IPS-11a (cell line): ENCODE measurements around the gene KLC4.
"Not testable (repeated sequence)": the region's sequence is repeated elsewhere in the genome, so short reads cannot be mapped to it uniquely, and the experiment has no call there.

ENCODE experiments used
- H3K4me3 ChIP-seq: one replicate; pipeline ENCODE4 v1.5.1; 2013; ENCODE audit warnings: low read depth, low read length, control low read depth

The KLC4 gene

GRCh38 chr6:43090559-43090956 is 31.1 kb downstream of the KLC4 start:
- H3K4me3 ChIP-seq, result no peak overlapping the region

DNA sequence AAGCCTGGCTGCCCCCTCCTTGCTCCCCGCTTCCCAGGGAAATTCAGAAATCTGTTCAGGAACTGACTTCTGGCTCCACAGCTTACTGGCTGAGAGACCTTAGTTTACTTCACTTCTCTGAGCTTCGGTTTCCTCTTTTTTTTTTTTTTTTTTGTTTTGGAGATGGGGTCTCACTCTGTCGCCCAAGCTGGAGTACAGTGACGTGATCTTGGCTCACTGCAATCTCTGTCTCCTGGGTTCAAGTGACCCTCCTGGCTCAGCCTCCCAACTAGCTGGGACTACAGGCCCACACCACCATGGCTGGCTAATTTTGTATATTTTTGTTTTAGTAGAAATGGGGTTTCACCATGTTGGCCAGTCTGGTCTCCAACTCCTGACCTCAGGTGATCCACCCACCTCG is 31.6 kb downstream of the KLC4 start:
- H3K4me3 ChIP-seq, result no peak overlapping the region

GRCh38 chr6:43091436-43091991 is 32.1 kb downstream of the KLC4 start:
- no peak overlapping the region for H3K4me3 ChIP-seq

DNA sequence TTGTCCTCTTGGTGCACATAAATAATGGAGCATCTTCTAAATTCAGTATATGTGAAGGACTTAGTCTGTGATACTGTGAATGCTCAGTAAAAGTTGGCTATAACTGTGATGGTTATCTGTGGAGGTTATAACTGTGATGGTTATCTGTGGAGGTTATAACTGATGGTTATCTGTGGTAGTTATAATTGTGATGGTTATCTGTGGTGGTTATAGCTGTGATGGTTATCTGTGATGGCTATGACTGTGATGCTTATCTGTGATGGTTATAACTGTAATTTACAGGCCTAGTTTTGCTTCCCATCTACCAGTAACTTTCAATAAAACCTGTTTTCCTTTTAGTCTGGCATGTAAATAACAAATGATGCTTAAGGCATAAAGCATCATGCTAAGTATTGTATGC is 33.2 kb downstream of the KLC4 start:
- H3K4me3 ChIP-seq, result no peak overlapping the region

- H3K4me3 ChIP-seq, result no peak overlapping the region
Measured at GRCh38 chr6:43093436-43094289, 34.2 kb downstream of the KLC4 start.

- no peak overlapping the region for H3K4me3 ChIP-seq
Measured at GRCh38 chr6:43095939-43096338, 36.5 kb downstream of the KLC4 start.

GRCh38 chr6:43096451-43097097 is 37.1 kb downstream of the KLC4 start:
- H3K4me3 ChIP-seq, result no peak overlapping the region

DNA sequence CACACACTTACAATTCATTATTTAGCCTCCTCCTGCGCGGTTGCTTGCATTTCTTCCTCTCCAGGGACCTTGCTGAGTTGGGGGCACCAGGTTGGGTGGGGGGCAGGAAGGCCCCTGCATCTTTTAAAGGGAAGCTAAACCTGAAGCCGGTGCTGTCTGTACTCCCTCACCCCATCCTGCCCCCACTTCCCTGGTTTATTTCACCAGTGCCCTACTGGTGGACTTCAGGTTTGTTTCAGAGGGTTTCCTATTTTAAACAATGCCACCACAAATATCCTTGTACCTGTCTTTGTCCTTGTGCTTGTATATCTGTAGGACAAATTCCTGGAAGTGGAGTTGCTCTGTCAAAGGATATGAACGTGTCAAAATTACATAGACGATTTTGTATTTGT is 37.7 kb downstream of the KLC4 start:
- H3K4me3 ChIP-seq, result no peak overlapping the region

GRCh38 chr6:43097502-43097901 is 38.1 kb downstream of the KLC4 start:
- H3K4me3 ChIP-seq, result no peak overlapping the region

- no peak overlapping the region for H3K4me3 ChIP-seq
Measured at GRCh38 chr6:43101497-43101896, 42.1 kb downstream of the KLC4 start.

DNA sequence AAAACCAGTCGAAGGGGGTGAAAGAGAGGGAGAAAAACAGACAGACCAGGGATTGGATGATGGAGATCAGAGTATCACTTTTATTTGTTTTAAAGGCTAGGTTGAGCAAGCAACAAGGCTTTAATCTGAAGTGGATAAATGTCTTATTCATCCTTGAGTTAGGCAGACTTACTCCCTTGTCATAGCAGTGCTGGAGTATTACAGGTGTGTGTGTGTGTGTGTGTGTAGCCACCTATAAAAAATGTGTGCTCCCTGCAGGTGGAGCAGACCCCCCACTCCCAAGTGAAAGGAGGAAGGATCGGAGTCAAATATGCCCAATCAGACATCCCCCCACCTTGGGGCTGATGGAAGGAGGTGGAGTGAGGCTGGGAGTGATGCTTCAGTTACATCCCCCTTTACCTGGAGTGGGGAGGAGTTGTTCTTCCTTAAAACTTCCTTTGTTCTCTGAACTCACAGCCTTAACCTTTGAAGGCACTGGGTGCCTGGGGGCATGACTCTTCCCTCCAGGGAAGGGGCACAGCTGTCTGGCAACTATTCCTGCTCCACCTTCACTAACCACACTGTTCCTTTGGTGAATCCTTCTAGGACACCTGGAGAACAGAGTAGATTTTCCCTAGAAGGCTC is 43.9 kb downstream of the KLC4 start:
- no peak overlapping the region for H3K4me3 ChIP-seq

GRCh38 chr6:43105538-43106222 is 46.2 kb downstream of the KLC4 start:
- H3K4me3 ChIP-seq, result no peak overlapping the region

- H3K4me3 ChIP-seq, result no peak overlapping the region
Measured at GRCh38 chr6:43107344-43108062, 48.1 kb downstream of the KLC4 start.

DNA sequence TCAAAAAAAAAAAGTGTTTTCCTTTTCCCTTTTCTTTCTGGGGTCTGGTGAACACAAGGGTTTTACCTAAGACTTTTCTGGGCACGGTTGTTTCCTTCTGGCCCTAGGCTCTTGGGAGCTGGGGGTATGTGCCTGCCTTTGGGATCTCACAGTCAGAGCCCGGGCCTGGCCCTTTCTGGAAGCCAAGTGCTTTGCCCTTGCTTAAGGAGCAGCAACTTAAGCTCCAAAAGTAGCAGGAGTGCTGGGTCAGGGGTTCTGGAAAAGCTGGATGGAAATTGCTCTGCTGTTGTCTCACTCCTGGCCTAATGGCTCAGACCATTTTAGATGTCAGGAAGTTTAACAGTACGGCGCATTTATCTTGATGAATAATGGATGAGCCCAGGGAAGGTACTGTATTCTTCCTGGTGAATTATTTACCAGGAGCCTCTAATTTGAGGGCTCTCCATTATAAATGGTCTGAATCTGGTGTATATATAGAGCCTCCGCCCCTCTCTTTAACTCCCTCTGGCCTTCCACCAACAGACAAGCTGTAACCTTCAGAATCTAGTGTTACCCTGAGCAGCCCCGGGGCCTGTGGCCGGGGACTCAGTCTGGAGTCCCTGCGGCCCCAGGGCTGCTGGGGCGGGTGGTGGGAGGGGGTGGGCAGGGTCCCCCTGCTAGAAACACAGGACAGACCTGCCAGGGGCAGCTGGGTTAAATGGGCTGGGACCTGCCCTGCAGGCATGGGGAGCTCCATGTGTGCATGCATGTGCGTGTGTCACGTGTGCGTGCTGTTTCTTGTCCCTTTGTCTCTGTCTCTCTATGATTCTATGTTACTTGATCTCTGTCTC is 54.2 kb downstream of the KLC4 start:
- no peak overlapping the region for H3K4me3 ChIP-seq

DNA sequence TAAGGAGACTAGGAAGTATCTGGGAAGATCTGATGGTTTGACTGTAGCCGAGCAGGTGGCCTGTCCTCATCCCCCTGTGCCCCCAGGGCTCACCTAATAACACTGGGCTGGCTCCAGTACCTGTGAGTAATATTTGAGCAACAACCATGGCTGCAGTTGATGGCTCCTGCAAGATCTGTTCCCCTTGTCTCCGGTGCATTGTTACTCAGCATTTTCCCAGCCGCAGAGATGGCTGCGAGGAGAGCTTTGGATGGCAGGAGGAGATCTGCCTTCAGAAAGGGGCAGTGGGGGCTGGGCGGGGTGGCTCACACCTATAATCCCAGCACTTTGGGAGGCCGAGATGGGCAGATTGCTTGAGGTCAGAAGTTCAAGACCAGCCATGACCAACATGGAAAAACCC is 55.9 kb downstream of the KLC4 start:
- no peak overlapping the region for H3K4me3 ChIP-seq

- not testable (repeated sequence) for H3K4me3 ChIP-seq
Measured at GRCh38 chr6:43117466-43117865, 58.0 kb downstream of the KLC4 start.

DNA sequence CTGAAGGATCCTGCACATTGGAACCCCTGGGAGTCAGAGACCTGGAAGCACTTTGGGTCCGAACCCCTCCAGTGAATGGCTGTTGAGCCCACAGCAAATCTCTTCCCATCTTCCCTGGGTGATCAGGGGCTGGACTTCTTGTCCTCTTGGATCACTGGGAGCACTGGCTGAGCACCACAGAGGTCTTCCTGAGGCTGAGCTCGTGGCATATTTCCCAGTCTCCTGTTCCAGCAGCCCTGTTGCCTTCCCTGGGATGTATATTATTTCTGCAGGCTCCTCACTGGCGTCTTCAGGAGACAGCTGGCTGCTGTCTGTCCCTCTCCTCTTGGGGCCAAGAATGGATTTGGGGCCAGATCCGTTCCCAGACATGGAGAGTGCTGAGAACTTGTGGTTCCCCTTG is 60.1 kb downstream of the KLC4 start:
- no peak overlapping the region for H3K4me3 ChIP-seq

- no peak overlapping the region for H3K4me3 ChIP-seq
Measured at GRCh38 chr6:43120101-43120763, 60.8 kb downstream of the KLC4 start.
